NCI-H446 treated with DMSO at 0.1 percent for 48 hours (cell line): ENCODE data around the gene LRRC4C.

Experiments used
- DNase-seq: peaks from one replicate; lab custom pipeline; 2025; lab: John Stamatoyannopoulos, UW

Gene LRRC4C

GRCh38 chr11:41250408-41250935, 209.0 kb downstream of the LRRC4C start:
- DNase-seq = no peak

- DNase-seq = no peak
Observed at GRCh38 chr11:41247621-41248020, 211.8 kb downstream of the LRRC4C start.

DNA sequence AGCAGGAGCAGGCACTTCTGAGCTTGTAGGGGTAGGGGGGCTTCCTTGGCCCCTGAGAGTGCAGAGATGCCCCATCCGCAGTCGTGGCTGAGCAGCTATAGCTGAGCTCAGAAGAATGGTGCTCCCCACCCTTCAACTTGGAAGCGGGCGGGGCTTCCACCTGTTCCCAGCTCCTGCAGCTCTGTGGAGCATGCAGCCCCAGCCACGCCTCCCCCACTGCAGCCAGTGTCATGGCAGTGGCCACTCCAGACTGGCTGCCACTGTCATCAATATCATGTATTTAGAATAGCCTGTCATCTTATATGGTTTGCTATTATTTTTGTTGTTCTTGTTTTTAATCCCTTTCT, 213.1 kb downstream of the LRRC4C start:
- no peak for DNase-seq

DNA sequence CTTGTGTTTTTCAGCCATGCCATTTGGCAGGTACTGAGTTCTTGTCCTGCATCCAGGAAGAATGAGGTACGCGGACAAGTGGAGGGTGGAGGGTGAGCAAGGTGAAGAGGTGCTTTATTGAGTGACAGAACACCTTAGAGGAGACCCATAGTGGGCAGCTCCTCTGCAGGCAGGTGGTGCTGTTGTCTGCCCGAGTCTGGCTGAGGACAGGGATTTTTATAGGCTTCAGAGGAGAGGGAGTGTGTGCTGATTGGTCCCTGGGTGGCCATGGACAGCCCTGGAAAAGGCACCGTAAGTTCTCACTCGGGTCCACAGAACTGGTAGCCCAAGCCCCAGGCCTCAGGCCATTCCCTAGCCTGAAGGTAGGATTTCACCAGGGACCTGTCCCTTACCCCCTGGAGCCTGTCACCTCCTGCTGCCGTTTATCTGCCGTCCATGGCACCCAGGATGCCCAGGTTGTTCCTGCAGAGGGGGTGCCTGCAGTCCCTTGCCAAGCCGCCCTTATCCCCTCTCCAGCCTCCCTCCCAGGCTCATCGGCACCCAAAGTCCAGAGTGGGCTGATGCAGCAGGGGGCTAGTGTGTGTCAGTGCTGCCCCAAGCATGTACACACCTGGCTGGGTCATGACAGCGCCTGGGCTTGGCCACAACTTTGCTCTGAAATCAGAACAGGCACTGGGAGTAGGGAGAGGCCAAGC, 213.6 kb downstream of the LRRC4C start:
- no peak for DNase-seq

- DNase-seq = no peak
Observed at GRCh38 chr11:41245184-41245583, 214.3 kb downstream of the LRRC4C start.

- DNase-seq = no peak
Observed at GRCh38 chr11:41237382-41237781, 222.1 kb downstream of the LRRC4C start.

- DNase-seq = no peak
Observed at GRCh38 chr11:41235668-41236067, 223.8 kb downstream of the LRRC4C start.

- DNase-seq = no peak
Observed at GRCh38 chr11:41225856-41226633, 233.4 kb downstream of the LRRC4C start.

- DNase-seq = peak; percentile 59
Observed at GRCh38 chr11:41222236-41222635, 237.2 kb downstream of the LRRC4C start.

DNA sequence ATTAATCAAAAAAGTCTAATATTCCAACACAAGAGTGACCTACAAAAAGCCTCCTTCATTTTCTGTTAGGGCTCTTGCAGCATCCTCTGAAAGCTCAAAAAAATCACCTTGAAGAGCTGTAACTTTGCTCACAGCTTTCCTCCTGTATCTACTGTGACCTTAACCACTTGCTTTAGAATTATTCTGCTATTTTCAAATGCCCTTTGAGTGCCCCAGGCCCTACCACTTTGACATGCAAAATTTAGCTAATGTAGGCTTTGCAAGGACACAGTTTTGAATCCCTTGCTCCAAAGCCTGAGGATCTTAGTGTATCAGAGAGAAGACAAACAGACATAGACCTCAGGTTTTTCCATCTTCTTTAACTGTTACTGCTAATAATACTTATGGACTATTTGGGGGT, 253.1 kb downstream of the LRRC4C start:
- no peak for DNase-seq

DNA sequence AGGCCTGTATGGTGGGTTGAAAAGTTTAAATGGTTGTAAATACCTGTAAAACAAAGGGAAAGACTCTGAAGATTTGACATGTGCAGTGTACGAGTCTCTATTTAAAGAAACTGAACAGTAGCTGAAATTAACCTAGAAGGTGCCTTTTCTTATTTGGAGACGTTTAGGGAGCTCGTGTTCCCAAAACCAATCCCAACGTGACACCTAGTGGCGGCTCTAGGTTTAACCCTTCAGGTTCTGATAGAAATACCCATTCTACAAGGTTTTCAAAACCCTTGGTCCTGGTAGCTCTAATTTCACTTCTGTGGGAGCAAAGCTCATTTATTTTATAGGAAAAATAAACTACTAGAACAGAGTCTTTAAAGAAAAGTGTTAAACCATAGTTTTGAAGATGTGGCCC, 258.3 kb downstream of the LRRC4C start:
- DNase-seq = peak; percentile 39

GRCh38 chr11:41190437-41191082, 268.9 kb downstream of the LRRC4C start:
- DNase-seq = no peak

DNA sequence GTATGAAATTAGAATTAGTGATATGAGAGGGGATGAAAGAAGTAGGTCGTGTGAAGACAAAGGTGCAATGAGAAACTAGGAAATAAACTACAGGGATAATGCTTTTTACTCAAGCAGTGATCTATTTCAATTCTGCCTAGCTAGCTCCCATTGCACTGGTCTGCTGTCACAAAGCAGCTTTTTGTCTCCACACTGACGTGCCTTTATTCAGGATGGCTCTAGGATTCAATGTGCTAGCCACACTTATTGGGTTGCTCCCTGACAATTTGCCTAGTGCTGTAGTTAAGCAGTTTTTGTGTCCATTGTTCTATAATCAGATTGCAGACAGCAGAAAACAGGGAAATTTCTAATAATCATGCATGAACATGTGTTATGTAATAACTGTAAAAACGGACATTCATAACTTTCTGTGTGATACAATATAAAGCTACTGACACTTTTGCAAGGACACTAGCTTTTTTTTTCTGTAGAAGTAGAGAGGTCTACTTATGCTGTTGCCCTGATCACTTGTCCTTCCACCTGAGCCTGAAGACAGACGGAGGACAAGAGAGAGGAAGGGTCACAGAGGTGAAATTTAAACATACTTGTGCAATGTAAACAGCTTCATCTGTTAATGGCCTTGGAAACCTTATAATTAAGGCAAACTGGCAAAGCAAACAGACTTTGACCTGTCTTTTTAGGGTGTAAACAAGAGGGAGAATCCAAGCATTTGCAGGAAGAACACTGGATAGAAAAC, 269.6 kb downstream of the LRRC4C start:
- DNase-seq = no peak

DNA sequence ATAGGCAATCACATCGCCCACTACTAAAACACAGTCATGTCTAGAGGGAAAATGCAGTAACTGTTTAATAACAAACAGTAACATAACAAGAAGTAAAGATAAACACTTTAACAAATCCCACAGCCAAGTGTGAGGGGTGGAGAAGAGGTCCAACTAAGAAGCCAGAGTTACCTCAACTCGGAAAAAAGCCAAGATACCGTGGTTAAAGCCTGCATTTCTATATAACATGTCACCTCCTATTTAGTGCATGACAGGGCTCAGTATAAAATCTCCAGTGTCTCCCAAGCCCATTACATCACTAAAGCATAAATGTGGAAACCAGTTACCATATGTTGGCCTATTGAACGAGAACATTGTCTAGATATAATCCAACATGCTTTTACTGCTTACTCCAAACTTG, 281.7 kb downstream of the LRRC4C start:
- DNase-seq = no peak

DNA sequence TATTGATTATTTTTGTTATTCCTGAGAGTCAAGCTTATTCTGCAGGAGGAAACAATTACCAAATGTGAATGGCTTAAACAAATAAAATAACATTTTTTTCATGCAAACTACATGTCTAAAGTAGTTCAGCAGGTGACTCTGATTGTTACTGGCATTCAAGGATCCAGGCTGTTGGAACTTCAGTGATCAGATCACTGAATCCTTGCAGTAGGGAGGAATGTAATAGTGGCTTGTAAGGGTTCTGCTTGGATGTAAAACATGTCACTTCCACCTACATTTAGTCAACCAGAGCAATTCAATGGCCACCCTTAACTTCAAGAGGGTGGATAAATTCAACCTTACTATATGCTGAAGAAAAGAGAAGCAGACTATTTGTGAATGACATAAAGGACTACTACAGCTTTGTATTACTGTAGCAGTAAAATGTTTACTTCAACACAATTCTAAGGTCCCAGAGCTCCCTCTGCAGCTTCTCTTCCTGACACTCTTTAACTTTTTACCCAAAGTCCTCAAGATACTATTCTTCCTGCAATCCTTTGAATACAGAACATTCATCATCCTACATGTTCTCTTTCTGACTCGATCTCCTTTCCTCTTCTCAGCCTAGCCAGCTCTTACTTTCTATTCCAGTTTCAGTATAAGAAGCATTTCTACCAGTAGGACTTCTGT, 284.0 kb downstream of the LRRC4C start:
- DNase-seq = no peak

- DNase-seq = no peak
Observed at GRCh38 chr11:41146326-41146725, 313.1 kb downstream of the LRRC4C start.

- no peak for DNase-seq
Observed at GRCh38 chr11:41145420-41145819, 314.0 kb downstream of the LRRC4C start.

- DNase-seq = no peak
Observed at GRCh38 chr11:41134971-41135370, 324.5 kb downstream of the LRRC4C start.

GRCh38 chr11:41133023-41133422, 326.4 kb downstream of the LRRC4C start:
- DNase-seq = no peak

- no peak for DNase-seq
Observed at GRCh38 chr11:41121600-41121999, 337.9 kb downstream of the LRRC4C start.

DNA sequence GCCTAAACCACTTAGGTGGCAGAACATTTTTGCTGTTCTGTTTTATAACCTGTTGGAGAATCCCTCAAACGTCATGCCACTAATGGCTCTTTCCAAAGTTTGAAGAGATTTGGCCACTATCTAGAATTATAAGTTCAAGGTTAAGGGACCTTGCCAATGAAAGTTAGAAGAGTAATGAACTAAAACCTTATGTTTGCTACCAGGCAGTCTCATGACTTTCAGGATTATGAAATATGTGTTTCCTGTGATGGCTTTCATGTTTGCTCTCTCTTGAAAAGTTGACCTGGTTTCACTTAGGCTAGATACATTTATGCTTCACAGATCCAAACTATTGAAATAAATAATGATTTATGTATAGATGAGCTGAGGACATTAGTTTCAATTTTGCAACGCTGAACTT, 340.0 kb downstream of the LRRC4C start:
- no peak for DNase-seq

- DNase-seq = no peak
Observed at GRCh38 chr11:41118521-41118920, 340.9 kb downstream of the LRRC4C start.
